IMR-90 (cell line): Measurements from ENCODE around the gene MTF2. TPM values are rescaled to one million over a fixed set of nuclear protein-coding genes. Genes with fewer than 3 reads are reported as not detected.

Source experiments
- ATAC-seq: fragments of 200-7000 bp; cut with Tn5 transposase; 2 replicates; pipeline ENCODE4 v1.9.1; 2020; ENCODE audit warnings: low read depth, mild to moderate bottlenecking, moderate library complexity
- BruUV-seq: library from RNA; stranded (reverse); fragments of 400-500 nt; replicated peaks from 2 replicates; lab custom pipeline; 2021; lab: Mats Ljungman, UMichigan
- CTCF ChIA-PET: fragments of 300-600 bp; formaldehyde crosslinking; extraction: SDS; loops from one replicate; lab custom pipeline; 2021; ENCODE audit warnings: antibody characterized with exemption; lab: Yijun Ruan, JAX
- POLR2A ChIA-PET: fragments of 300-600 bp; sonication (Branson Sonifier 250); formaldehyde crosslinking; loops from one replicate; lab custom pipeline; 2022; ENCODE audit warnings: antibody characterized with exemption; ENCODE audit not compliant: unreplicated experiment; lab: Charles Lee
- DNase-seq: peaks from one replicate; pipeline ENCODE4 v3.0.0; 2013
- H2AFZ ChIP-seq: replicated peaks from 2 replicates; pipeline ENCODE3; 2013; ENCODE audit warnings: low read length, mild to moderate bottlenecking; ENCODE audit not compliant: poor library complexity
- H2AK5ac ChIP-seq: 2 replicates; pipeline ENCODE4 v1.6.1; 2013; ENCODE audit warnings: low read depth, low read length, inconsistent platforms
- H2AK9ac ChIP-seq: replicated peaks from 2 replicates; pipeline ENCODE3; 2013; ENCODE audit warnings: mild to moderate bottlenecking, low read depth, low read length, moderate library complexity; ENCODE audit not compliant: poor library complexity
- H2BK120ac ChIP-seq: 2 replicates; pipeline ENCODE4 v1.6.1; 2013; ENCODE audit warnings: low read depth, low read length, inconsistent platforms
- H2BK15ac ChIP-seq: 3 replicates; pipeline ENCODE4 v1.6.1; 2013; ENCODE audit warnings: low read depth, low read length, inconsistent platforms
- H2BK20ac ChIP-seq: 2 replicates; pipeline ENCODE4 v1.6.1; 2013; ENCODE audit warnings: low read depth, mild to moderate bottlenecking, inconsistent platforms, low read length, moderate library complexity
- H2BK5ac ChIP-seq: 2 replicates; pipeline ENCODE4 v1.6.1; 2013; ENCODE audit warnings: mild to moderate bottlenecking, low read depth, low read length, inconsistent platforms; ENCODE audit not compliant: poor library complexity, severe bottlenecking
- H3K14ac ChIP-seq: replicated peaks from 2 replicates; pipeline ENCODE4 v1.6.1; 2013; ENCODE audit warnings: low read depth, low read length, inconsistent platforms
- H3K18ac ChIP-seq: 2 replicates; pipeline ENCODE4 v1.6.1; 2013; ENCODE audit warnings: low read depth, low read length, control low read depth
- H3K23ac ChIP-seq: 2 replicates; pipeline ENCODE4 v1.6.1; 2013; ENCODE audit warnings: low read depth, low read length, inconsistent platforms
- H3K27ac ChIP-seq: 2 replicates; pipeline ENCODE4 v1.5.1; 2013; ENCODE audit warnings: mild to moderate bottlenecking, control low read depth, low read length; ENCODE audit not compliant: insufficient read depth
- H3K27me3 ChIP-seq: 2 replicates; pipeline ENCODE4 v1.6.1; 2013; ENCODE audit warnings: low read length; ENCODE audit not compliant: control insufficient read depth, insufficient read depth
- H3K36me3 ChIP-seq: 2 replicates; pipeline ENCODE4 v1.6.1; 2013; ENCODE audit warnings: low read length, mixed read lengths; ENCODE audit not compliant: control insufficient read depth, insufficient read depth
- H3K4ac ChIP-seq: 2 replicates; pipeline ENCODE4 v1.6.1; 2013; ENCODE audit warnings: low read depth, low read length, inconsistent platforms
- H3K4me1 ChIP-seq: 2 replicates; pipeline ENCODE4 v1.6.1; 2013; ENCODE audit warnings: low read length, mixed read lengths; ENCODE audit not compliant: control insufficient read depth, insufficient read depth
- H3K4me2 ChIP-seq: 2 replicates; pipeline ENCODE4 v1.6.1; 2013; ENCODE audit warnings: low read depth, mild to moderate bottlenecking, control low read depth, low read length, moderate library complexity
- H3K4me3 ChIP-seq: 2 replicates; pipeline ENCODE4 v1.5.1; 2013; ENCODE audit warnings: low read depth, mild to moderate bottlenecking, control low read depth, low read length, moderate library complexity; ENCODE audit not compliant: insufficient read depth
- H3K56ac ChIP-seq: 2 replicates; pipeline ENCODE4 v1.6.1; 2013; ENCODE audit warnings: low read length, inconsistent platforms; ENCODE audit not compliant: insufficient read depth; ENCODE audit errors: extremely low read depth
- H3K79me1 ChIP-seq, 2 experiments: 2 replicates each; pipeline ENCODE4 v1.6.1; 2013; ENCODE audit warnings: low read length in 2 of 2, inconsistent platforms in 1 of 2, low read depth in 1 of 2
- H3K9ac ChIP-seq: 2 replicates; pipeline ENCODE4 v1.6.1; 2013; ENCODE audit warnings: low read depth, low read length, control low read depth
- H3K9me1 ChIP-seq: 2 replicates; pipeline ENCODE4 v1.6.1; 2013; ENCODE audit warnings: low read length, inconsistent platforms; ENCODE audit not compliant: insufficient read depth
- H3K9me3 ChIP-seq: 2 replicates; pipeline ENCODE4 v1.6.1; 2013; ENCODE audit warnings: low read length; ENCODE audit not compliant: control insufficient read depth, insufficient read depth
- H4K20me1 ChIP-seq: 2 replicates; pipeline ENCODE4 v1.6.1; 2013; ENCODE audit warnings: low read length, inconsistent platforms; ENCODE audit not compliant: insufficient read depth
- H4K5ac ChIP-seq: 2 replicates; pipeline ENCODE4 v1.6.1; 2013; ENCODE audit warnings: mild to moderate bottlenecking, low read depth, low read length, control low read depth
- H4K8ac ChIP-seq, 2 experiments: 2 replicates each; pipeline ENCODE4 v1.6.1; 2013; ENCODE audit warnings: low read depth in 2 of 2, low read length in 2 of 2, control low read depth in 1 of 2, inconsistent platforms in 1 of 2
- H4K91ac ChIP-seq: 2 replicates; pipeline ENCODE4 v1.6.1; 2013; ENCODE audit warnings: low read depth, low read length, inconsistent platforms; ENCODE audit not compliant: insufficient read depth
- BHLHE40 ChIP-seq: fragments of 150-350 bp; IDR thresholded peaks from 2 replicates; pipeline ENCODE4 v1.6.1; 2016; ENCODE audit warnings: mild to moderate bottlenecking, low read depth, low read length
- CEBPB ChIP-seq: IDR thresholded peaks from 2 replicates; pipeline ENCODE4 v1.6.1; 2012; ENCODE audit warnings: low read depth, low read length, improper control_type of control experiment
- ELK1 ChIP-seq: fragments of 150-350 bp; IDR thresholded peaks from 2 replicates; pipeline ENCODE4 v1.6.1; 2016; ENCODE audit warnings: low read depth, mild to moderate bottlenecking, low read length, moderate library complexity, borderline replicate concordance
- MXI1 ChIP-seq: IDR thresholded peaks from 2 replicates; pipeline ENCODE4 v1.6.1; 2012; ENCODE audit warnings: low read depth, mild to moderate bottlenecking, low read length, moderate library complexity, borderline replicate concordance
- NFE2L2 ChIP-seq: fragments of 150-350 bp; IDR thresholded peaks from 2 replicates; pipeline ENCODE4 v1.6.1; 2016; ENCODE audit warnings: low read depth, mild to moderate bottlenecking, low read length
- POLR2A ChIP-seq: IDR thresholded peaks from 2 replicates; pipeline ENCODE4 v1.6.1; 2012; ENCODE audit warnings: mild to moderate bottlenecking, low read depth, low read length
- RAD21 ChIP-seq: IDR thresholded peaks from 2 replicates; pipeline ENCODE4 v1.6.1; 2012; ENCODE audit warnings: low read length, improper control_type of control experiment
- RFX5 ChIP-seq: IDR thresholded peaks from 2 replicates; pipeline ENCODE4 v1.8.0; 2012; ENCODE audit warnings: low read depth, mild to moderate bottlenecking, low read length, moderate library complexity
- WGBS, 2 experiments: methylation state at CpG; one replicate each; pipeline versions ENCODE4 v1.1.5 to v1.1.7; 2013; ENCODE audit warnings: missing lambda C conversion rate in 2 of 2; ENCODE audit not compliant: insufficient read length in 1 of 2; ENCODE audit errors: extremely low coverage in 2 of 2; 5-methylcytosine and 5-hydroxymethylcytosine counted together
- dilution Hi-C: fragments of 300-500 bp; cut with HindIII; formaldehyde crosslinking; loops from one replicate; pipeline ENCODE4 v1.14.3; 2018; ENCODE audit warnings: low sequenced_read_pairs; ENCODE audit not compliant: unreplicated experiment
- in situ Hi-C: fragments of 300-500 bp; cut with MboI; formaldehyde crosslinking; loops from 3 replicates; pipeline ENCODE4 v1.14.3; 2019; ENCODE audit warnings: low sequenced_read_pairs, inconsistent platforms, mixed read lengths
- intact Hi-C: fragments of 100-400 bp; cut with micrococcal nuclease; formaldehyde crosslinking; loops from 2 replicates; pipeline ENCODE4 v1.10.0; 2022
- polyA plus RNA-seq, 3 experiments: library from polyadenylated mRNA; depleted of rRNA; stranded (reverse); fragments of >200 nt; gene quantifications; 2 replicates each; pipeline ENCODE4 v1.2.3, GENCODE V29; 2012; ENCODE audit warnings: low replicate concordance in 1 of 3
- total RNA-seq: library from RNA; depleted of rRNA; stranded (reverse); fragments of >200 nt; gene quantifications from 2 replicates; pipeline ENCODE4 v1.2.3, GENCODE V29; 2012

Gene MTF2
- total and polyA plus RNA-seq, 2 of the 4 experiments (the other 2 are of a cell fraction) = 10.6 to 39.8 TPM

GRCh38 chr1:93108335-93108734 is 29.3 kb downstream of the MTF2 start:
- TF ChIP-seq NFE2L2 (no peak), RFX5 (no peak), POLR2A (no peak), MXI1 (no peak), RAD21 (no peak), BHLHE40 (no peak), ELK1 (no peak), CEBPB (no peak)
- no peak overlapping the region for H2AK9ac ChIP-seq
- H3K23ac ChIP-seq = no peak overlapping the region
- H3K27ac ChIP-seq = no peak overlapping the region
- H2BK5ac ChIP-seq = no peak overlapping the region
- no peaks in the 10 kb centered on the region for H3K4me1 ChIP-seq
- dilution Hi-C loops (no loop called here), intact Hi-C loops (no loop called here), in situ Hi-C loops (no loop called here)
- no peak overlapping the region for H3K4me3 ChIP-seq
- no peak overlapping the region for H2BK20ac ChIP-seq
- no peak overlapping the region for H3K56ac ChIP-seq
- H2AK5ac ChIP-seq = no peak overlapping the region
- no peak overlapping the region for H4K5ac ChIP-seq
- H3K14ac ChIP-seq = no peak overlapping the region
- no peak overlapping the region for H2BK15ac ChIP-seq
- no peak overlapping the region for H2AFZ ChIP-seq
- H4K8ac ChIP-seq = no peak overlapping the region
- no peak overlapping the region for H3K4me2 ChIP-seq
- WGBS, 2 experiments = no CpG with 5 or more reads among the region's 2 CpGs
- DNase-seq (no peak), ATAC-seq (no peak)
- peaks cover 7% of the 10 kb centered on the region; the same call in 1 of the 2 replicates for H4K20me1 ChIP-seq
- ChIA-PET CTCF (interaction anchor here (0.7 kb wide), 1 partner anchor 231 kb away, joined by 7 read pairs; no protein-coding TSS in a partner anchor), POLR2A (no interaction called here)
- no peaks in the 10 kb centered on the region for H3K9me1 ChIP-seq
- no peaks in the 10 kb centered on the region for H3K27me3 ChIP-seq
- H3K4ac ChIP-seq = no peak overlapping the region
- H3K79me1 ChIP-seq = peaks cover 30 to 41% of the 10 kb centered on the region in 2 experiments
- H4K91ac ChIP-seq = no peak overlapping the region
- H3K9me3 ChIP-seq = no peaks in the 10 kb centered on the region; the same call in 1 of the 2 replicates
- no peak overlapping the region for H2BK120ac ChIP-seq
- H3K9ac ChIP-seq = no peak overlapping the region
- no TSS peak for BruUV-seq
- H3K18ac ChIP-seq = no peak overlapping the region
- peaks cover 7% of the 10 kb centered on the region; the same call in 1 of the 2 replicates for H3K36me3 ChIP-seq
